ENCODE measurements around the gene BANP.
"Not testable (repeated sequence)": the region's sequence is repeated elsewhere in the genome, so short reads cannot be mapped to it uniquely, and the experiment has no call there.

BANP gene

GRCh38 chr16:87970186-87970585 is 19.0 kb downstream of the BANP start:
- no peak overlapping the region for H3K27ac ChIP-seq
- TF ChIP-seq CTCF (conservative IDR thresholded peaks at IDR 0.05): no peak

DNA sequence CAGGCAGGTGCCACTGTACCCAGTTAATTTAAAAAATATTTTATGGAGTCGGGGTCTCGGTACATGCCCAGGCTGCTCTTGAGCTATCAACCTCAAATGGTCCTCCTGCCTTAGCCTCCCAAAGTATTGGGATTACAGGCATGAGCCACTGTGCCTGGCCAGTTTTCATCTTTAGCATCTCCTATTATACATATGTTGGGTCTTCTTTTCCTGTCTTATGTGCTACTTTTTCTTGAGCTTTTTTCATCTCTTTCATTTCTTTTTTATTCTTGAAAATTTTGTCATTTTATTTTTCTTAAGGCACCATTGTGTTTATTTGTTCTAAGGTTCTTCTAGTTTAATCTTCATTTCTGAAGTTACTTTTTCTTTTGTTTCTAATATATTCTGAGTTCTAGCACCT is 20.7 kb downstream of the BANP start:
- H3K27ac ChIP-seq: no peak overlapping the region
- TF ChIP-seq CTCF (conservative IDR thresholded peaks at IDR 0.05): no peak

- H3K27ac ChIP-seq: no peak overlapping the region
- no peak for TF ChIP-seq CTCF (conservative IDR thresholded peaks at IDR 0.05)
Observed at GRCh38 chr16:87973717-87974116, 22.5 kb downstream of the BANP start.

DNA sequence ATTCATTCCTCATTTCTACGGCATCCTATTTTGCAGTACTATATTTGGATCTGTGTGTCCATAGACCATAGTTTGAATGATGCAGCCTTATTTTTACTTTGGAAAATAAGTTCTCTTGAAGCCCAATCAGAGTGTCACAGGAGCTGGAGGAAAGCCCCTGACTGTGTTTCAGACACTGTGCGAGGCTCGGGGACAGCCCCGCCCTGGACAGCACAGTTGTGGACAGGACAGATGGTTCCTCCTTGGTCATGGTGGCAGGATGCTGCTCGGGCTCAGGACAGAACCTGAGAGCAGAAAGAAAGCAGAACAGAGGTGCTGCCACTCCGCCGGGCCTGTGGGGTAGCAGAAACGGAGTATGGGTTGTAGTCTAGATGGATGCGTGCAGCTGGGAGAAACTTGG is 22.9 kb downstream of the BANP start:
- H3K27ac ChIP-seq: no peak overlapping the region
- TF ChIP-seq CTCF (conservative IDR thresholded peaks at IDR 0.05): no peak

GRCh38 chr16:87976665-87977064 is 25.4 kb downstream of the BANP start:
- no peak for TF ChIP-seq CTCF (conservative IDR thresholded peaks at IDR 0.05)
- H3K27ac ChIP-seq: no peak overlapping the region

DNA sequence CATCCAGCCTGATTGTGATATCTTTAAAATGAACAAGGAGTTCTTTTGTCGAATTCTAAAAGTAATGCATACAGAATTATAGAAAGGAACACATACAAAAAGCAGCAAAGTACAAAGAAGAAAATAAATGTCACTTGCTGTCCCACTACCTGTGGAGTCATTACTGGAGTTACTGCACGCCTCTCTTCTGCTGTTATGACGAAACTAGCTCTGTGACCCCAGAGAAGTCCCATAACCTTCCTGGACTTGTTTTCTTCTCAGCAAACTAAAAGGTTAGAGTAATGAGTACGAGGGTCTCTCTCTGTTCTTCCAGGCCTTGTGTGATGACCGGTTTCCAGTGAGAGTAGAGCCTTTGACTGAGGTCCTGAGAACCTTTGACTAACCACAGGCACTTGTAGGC is 26.9 kb downstream of the BANP start:
- no peak for TF ChIP-seq CTCF (conservative IDR thresholded peaks at IDR 0.05)
- no peak overlapping the region for H3K27ac ChIP-seq

- no peak for TF ChIP-seq CTCF (conservative IDR thresholded peaks at IDR 0.05)
- H3K27ac ChIP-seq: no peak overlapping the region
Observed at GRCh38 chr16:87979352-87979751, 28.1 kb downstream of the BANP start.

DNA sequence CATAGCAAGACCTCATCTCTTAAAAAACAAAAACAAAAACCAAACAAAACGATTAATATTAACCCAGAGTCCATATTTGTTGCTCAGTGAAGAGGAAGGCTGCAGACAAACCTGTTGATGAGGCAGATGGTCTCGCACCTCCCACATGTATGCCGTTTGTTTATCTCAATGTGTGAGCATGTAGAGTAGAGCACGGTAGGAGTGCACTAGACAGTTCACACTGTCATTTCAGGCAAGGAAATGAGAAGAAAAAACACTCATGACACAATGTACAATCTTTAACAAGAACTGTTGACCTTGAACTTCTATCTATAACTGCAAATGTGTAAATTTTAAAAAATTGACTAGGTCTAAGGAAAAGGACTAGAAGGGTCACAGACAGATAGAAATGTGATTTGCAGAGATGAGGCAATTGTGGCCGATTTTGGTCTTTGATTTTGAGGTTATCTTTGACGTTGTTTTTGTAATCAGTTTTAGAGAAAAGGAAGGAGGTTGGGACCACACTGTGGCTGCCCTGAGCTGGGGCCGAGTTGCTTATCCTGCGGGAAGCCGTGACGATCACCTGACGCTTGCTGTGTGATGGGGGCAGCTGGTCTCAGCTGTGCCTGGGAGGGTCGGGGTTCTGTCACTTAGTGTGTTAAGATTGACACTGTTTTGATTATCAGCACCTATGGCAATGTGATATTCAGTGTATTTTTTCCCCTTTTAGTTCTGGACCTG is 28.8 kb downstream of the BANP start:
- H3K27ac ChIP-seq: not testable (repeated sequence)

GRCh38 chr16:87981376-87981775 is 30.1 kb downstream of the BANP start:
- H3K27ac ChIP-seq: not testable (repeated sequence)

Data from VCaP (cell line).